GM12865 (cell line): ENCODE results near the gene DESI1.
"Not testable (repeated sequence)": the region's sequence is repeated elsewhere in the genome, so short reads cannot be mapped to it uniquely, and the experiment has no call there.

Experiments used
- DNase-seq: peaks from one replicate; pipeline ENCODE4 v3.0.0; 2010; ENCODE audit warnings: low read depth
- H3K4me3 ChIP-seq: 2 replicates; pipeline ENCODE4 v1.5.1; 2011; ENCODE audit warnings: mild to moderate bottlenecking, low read depth, low read length, control low read depth
- CTCF ChIP-seq: IDR thresholded peaks from 2 replicates; pipeline ENCODE4 v1.5.1; 2011; ENCODE audit warnings: low read length, control low read depth, low read depth, inconsistent platforms; ENCODE audit not compliant: insufficient read depth; ENCODE audit errors: missing control alignments

DESI1 gene

GRCh38 chr22:41650229-41650628 is 29.4 kb upstream of the DESI1 start:
- H3K4me3 ChIP-seq: no peak overlapping the region
- DNase-seq: no peak
- TF ChIP-seq CTCF: no peak

GRCh38 chr22:41648432-41648831 is 27.6 kb upstream of the DESI1 start:
- no peak for TF ChIP-seq CTCF
- no peak overlapping the region for H3K4me3 ChIP-seq
- no peak for DNase-seq

GRCh38 chr22:41647771-41648170 is 26.9 kb upstream of the DESI1 start:
- no peak for DNase-seq

GRCh38 chr22:41642331-41643110 is 21.7 kb upstream of the DESI1 start:
- DNase-seq: no peak
- no peak for TF ChIP-seq CTCF

More at GRCh38 chr22:41647771-41648170, 26.9 kb upstream of the DESI1 start:
- no peak for TF ChIP-seq CTCF
- no peak overlapping the region for H3K4me3 ChIP-seq

GRCh38 chr22:41641854-41642253 is 21.0 kb upstream of the DESI1 start:
- DNase-seq: no peak
- no peak overlapping the region for H3K4me3 ChIP-seq
- no peak for TF ChIP-seq CTCF

More at GRCh38 chr22:41642331-41643110, 21.7 kb upstream of the DESI1 start:
- H3K4me3 ChIP-seq: no peak overlapping the region

- TF ChIP-seq CTCF: no peak
- no peak overlapping the region for H3K4me3 ChIP-seq
- DNase-seq: no peak
These were observed 17.9 kb upstream of the DESI1 start for GRCh38 chr22:41638748-41639147.

GRCh38 chr22:41638124-41638523 is 17.3 kb upstream of the DESI1 start:
- no peak overlapping the region for H3K4me3 ChIP-seq
- no peak for DNase-seq
- TF ChIP-seq CTCF: no peak

- H3K4me3 ChIP-seq, DNase-seq: not testable (repeated sequence)
These were observed 16.8 kb upstream of the DESI1 start for GRCh38 chr22:41637623-41638022.
